Upper lobe of left lung (tissue), 4 donors: Measurements from ENCODE around the gene CLEC16A.

Source experiments
- CTCF ChIP-seq, 6 experiments: fragments of 450-650 bp in 4 of 6; fragments of 200-600 bp in 2 of 6; sonication (generic) in 2 of 6; IDR thresholded peaks; one replicate each; pipeline ENCODE4 v1.5.1; 2016 to 2019; ENCODE audit warnings: antibody characterized with exemption in 6 of 6
- EP300 ChIP-seq, 4 donors: sonication (generic); formaldehyde crosslinking; IDR thresholded peaks; one replicate each; pipeline ENCODE4 v1.5.1; 2017; ENCODE audit warnings: antibody characterized with exemption in 4 of 4, control low read depth in 2 of 4
- POLR2A ChIP-seq, 4 donors: fragments of 450-650 bp; IDR thresholded peaks; one replicate each; pipeline ENCODE4 v1.5.1; 2016 to 2017; ENCODE audit warnings: antibody characterized with exemption in 4 of 4, mild to moderate bottlenecking in 2 of 4
- POLR2AphosphoS5 ChIP-seq, 2 donors: sonication (generic); formaldehyde crosslinking; IDR thresholded peaks; one replicate each; pipeline ENCODE4 v1.5.1; 2017; ENCODE audit warnings: antibody characterized with exemption in 2 of 2

- TF ChIP-seq CTCF (IDR thresholded peaks at IDR 0.05) (no peak), EP300 (IDR thresholded peaks at IDR 0.05) (peak in 1 of 4 donors; percentile 44), POLR2A (IDR thresholded peaks at IDR 0.05) (peak in 1 of 4 donors; percentile 36), POLR2AphosphoS5 (IDR thresholded peaks at IDR 0.05) (peak; percentile 23 to 59)
Observed at GRCh38 chr16:10929853-10930754, 14.3 kb upstream of the CLEC16A start.
